Kidney tubule cell (primary cell): ENCODE data around the gene SH3RF3.
"Not testable (repeated sequence)": the region's sequence is repeated elsewhere in the genome, so short reads cannot be mapped to it uniquely, and the experiment has no call there.

ENCODE experiments used
- DNase-seq: peaks from one replicate; pipeline ENCODE4 v3.0.0-alpha.2; 2018; ENCODE audit warnings: low spot score

Gene SH3RF3

DNA sequence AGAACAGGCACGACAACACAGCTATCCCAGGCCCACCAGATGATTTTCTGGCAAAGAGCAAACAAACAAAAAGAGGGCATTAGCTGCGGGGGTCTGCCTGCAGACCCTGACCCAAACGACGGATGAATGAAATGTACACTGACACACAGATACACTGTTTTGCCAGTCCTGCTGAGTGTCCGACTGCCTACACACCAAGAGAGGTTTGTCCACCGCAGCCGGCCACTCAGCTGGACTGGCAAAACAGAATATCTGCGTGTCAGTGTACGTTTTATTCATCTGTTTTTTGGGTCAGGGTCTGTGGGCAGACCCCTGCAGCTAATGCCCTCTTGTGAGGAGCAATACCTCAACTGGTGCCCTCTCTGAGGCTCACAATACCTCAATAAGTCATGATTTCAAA, 10.7 kb upstream of the SH3RF3 start:
- no peak for DNase-seq

DNA sequence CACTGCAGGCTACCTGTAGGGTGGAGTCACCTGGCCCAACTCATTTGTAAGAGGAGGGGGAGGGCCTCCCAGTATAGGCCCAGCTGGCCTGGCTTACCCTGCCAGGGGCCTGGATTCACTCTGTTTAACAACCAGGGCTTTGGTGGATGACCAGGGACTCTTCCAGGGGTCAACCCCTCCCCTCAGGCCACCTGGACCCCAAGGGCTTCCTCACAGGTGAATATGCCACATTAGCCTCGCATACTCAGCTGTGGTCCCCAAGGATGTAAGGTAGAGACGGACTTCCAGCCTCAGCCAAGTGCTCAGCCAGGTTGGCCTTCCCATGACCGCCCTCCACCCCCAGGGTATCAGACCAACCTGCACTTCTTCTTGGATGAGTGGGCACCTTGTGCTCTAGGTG, 8.8 kb upstream of the SH3RF3 start:
- DNase-seq = no peak

DNA sequence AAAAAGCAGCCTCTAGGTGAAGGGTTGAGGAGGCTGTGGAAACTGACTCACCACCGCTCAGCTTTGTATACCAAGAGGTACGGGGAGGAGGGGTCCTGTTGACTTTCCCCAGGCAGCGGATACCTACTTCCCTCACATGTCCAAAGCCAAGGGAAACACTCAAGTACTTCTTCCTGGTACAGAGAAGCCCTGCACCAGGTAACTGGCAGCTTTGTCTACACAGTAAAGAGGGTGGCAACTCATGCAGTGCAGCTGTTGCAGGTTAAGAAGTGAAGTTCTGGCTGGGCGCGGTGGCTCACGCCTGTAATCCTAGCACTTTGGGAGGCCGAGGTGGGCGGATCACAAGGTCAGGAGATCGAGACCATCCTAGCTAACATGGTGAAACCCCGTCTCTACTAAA, 8.3 kb upstream of the SH3RF3 start:
- not testable (repeated sequence) for DNase-seq

GRCh38 chr2:109123586-109124201, 5.3 kb upstream of the SH3RF3 start:
- DNase-seq = peak; percentile 9

GRCh38 chr2:109124982-109125592, 3.9 kb upstream of the SH3RF3 start:
- peak; percentile 47 for DNase-seq

- DNase-seq = peak; percentile 92
These were observed 3.2 kb upstream of the SH3RF3 start for GRCh38 chr2:109125593-109126500.

GRCh38 chr2:109126501-109126860, 2.5 kb upstream of the SH3RF3 start:
- peak; percentile 64 for DNase-seq

DNA sequence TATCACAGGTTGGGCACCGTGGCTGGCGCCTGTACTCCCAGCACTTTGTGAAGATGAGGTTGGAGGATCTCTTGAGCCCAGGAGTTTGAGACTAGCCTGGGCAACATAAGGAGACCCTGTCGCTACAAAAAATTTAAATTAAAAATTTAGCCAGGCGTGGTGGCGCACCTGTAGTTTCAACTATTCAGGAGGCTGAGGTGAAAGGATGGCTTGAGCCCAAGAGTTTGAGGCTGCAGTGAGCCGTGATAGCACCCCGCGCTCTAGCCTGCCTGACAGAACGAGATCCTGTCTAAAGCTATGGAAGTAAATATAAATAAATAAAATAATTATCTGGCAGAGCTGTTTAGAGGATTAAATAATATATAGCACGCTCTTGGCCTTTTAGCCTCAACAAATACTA, 1.4 kb upstream of the SH3RF3 start:
- DNase-seq = no peak

DNA sequence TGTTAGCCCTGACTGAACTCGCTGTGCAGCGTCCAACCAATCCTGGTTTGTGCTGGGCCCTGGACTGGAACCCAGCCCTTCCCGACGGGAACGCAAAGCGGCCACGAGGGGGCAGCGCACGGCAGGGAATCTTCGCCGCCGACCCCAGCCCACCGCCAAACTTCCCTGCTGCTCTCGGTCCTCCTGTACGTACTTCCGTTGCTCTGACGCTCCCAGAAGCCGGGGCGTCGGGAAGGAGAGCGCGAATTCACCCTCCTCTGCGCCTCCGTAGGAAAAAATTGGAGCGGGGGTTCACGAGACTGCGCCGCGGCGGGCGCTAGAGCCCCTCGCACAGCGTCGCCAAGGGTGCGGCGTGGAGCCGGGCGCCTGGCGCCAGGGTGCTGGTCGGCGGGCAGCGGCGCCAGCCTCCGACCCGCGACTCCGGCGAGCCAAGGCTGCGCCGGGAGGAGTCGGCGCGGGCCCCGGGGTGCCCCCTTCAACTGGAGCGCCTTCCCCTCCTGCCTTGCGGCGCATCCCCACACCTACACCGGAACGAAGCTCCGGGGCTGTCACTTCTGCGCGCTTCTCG, 873 bp upstream of the SH3RF3 start:
- DNase-seq = peak; percentile 80

- DNase-seq = peak; percentile 29
These were observed 433 bp downstream of the SH3RF3 start for GRCh38 chr2:109129356-109129920.

GRCh38 chr2:109129921-109130722, 1.1 kb downstream of the SH3RF3 start:
- no peak for DNase-seq

GRCh38 chr2:109130723-109130995, 1.7 kb downstream of the SH3RF3 start:
- DNase-seq = no peak

DNA sequence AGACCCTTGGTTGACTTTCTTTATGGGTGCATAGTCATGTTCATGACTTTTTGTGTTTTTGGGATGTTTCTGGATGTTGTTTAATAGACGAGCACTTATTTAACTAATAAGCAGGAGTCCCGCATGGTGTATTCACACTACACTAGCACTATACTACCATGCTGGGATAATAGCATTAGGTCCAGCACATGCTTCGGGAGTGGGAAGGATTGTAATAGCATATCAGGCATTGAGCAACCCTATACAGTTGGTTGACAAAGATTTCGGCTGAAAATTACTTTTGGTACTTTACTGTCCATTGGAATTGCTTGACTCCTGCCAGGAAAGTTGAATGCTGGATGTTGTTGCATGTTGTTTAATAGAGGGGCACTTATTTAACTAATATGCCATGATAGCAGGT, 2.8 kb downstream of the SH3RF3 start:
- no peak for DNase-seq

DNA sequence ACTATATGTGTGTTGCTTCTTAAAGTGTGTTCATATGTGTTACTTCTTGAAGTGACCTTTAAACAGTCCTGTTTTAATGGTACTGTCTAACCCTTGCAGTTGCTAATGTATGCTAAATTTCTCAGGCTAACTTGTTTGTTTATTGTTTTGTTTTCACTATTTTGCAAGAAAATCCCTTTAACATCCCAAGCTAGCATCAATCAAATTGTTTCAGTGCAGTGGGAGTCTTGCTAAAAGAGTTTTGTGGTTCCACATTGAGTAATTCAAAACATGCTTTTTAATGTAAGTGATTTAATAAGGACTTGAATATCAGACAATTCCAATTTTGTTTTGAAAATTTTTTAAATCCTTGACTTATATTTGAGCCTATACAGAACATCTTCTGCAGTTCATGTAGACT, 3.6 kb downstream of the SH3RF3 start:
- DNase-seq = no peak

GRCh38 chr2:109133746-109134145, 4.7 kb downstream of the SH3RF3 start:
- no peak for DNase-seq

DNA sequence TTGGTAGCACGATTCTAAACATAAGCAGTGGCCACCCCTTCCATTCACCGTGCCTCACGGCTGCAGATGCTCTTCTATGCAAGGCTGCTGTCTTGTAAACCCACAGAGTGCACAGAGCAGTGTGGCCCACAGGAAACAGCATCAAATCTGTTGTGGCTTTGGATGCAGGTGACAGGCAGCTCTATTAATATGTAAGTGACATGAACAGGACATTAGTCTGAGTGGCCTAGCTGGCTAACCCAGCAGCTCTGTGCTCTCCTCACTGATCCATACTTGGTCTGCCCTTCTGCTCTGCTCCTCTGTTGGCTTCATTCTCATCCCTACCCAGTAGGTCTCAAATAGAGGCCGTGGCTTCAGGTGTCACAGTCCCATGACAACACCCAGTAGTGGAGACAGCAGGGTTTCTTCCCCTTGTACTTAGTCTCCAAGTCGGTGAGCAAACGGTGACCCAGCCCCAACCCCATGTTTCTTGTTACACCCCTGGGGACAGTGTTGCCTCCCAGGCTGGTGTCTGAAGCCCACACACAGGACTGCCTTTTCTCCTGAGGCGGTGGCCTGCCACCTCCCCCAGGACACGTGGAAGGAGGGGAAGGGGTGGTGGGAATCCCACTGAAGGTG, 5.8 kb downstream of the SH3RF3 start:
- DNase-seq = no peak

DNA sequence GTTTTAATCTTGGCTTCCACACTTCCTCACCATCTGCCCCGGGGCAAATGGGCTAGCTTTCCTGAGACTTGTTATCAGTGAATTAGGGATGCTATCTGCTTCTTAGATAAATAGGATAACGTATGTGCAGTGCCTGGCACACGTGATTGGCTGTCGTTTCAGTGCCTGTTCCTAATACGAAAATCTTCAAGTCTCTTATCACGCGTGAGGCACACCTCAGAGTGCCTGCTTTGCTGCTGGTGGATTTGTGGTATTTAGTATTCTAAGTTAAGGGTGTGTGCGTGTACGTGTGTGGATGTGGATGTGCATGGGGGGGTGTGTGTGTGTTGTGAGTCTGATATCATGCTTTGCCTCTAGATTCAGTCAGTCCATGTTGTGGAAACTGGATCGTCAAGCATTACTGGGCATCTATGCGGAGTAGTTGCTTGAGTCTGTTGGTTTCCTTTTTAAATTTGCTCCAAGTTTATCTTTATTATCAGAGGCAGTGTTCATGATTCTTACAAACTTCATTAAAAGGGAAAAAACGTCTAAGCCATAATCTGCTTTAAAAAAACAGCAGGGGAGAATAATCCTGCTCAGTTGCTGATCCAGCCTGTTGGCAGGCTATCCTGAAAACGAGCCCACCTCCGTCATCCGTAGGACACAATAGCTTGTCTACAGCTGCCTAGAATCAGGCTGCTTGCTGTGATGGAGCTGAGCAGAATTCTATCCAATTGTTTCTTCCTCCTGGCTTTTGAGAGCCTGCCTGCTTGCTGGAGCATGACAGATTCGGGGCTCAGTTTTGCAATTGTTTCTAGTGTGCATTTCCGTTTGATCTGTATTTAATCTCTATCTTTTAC, 6.6 kb downstream of the SH3RF3 start:
- DNase-seq = peak; percentile 10

DNA sequence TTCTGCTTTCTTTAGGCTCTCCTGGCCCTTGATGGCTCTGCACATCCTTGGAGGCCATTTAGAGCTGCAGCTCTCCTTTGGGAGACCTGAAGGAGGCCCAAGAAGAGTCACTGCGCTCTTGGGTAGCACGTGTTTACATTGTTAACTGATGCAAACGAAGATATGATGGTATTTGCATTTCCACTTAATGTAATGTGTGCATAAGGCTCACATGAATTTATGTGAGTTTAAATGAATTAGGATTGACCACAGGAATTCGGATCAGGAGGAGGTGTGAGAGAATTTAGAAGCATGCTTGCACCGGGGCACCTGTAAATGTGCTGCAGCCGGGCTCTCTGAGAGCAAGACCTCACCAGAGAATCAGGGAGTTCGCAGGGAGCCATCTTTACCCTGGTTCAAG, 7.5 kb downstream of the SH3RF3 start:
- no peak for DNase-seq

GRCh38 chr2:109137616-109138015, 8.6 kb downstream of the SH3RF3 start:
- DNase-seq = no peak

GRCh38 chr2:109138449-109138848, 9.4 kb downstream of the SH3RF3 start:
- DNase-seq = no peak

DNA sequence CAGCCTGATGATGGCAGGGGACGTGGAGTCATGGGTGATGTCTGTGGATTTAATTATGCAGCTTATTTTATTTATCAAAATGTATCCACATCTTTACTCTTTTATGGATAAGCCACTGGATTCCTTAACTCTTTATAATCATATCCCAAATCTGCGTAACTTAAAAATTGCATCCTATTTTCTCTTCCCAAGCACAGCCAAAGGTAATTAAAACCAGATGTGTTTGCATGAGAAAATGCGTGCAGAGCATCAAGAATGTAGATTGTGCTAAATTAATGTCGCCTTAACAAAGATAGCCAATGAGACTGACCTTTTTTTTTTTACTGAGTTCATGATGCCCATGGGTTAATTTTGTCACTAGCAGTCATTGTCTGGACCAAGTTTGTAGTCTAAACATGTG, 10.0 kb downstream of the SH3RF3 start:
- no peak for DNase-seq
